Mesenteric fat pad (tissue), 1 donor: ENCODE results near the gene MTARC1. TPM values are rescaled to one million over a fixed set of nuclear protein-coding genes. Genes with fewer than 3 reads are reported as not detected.

Experiments used
- DNase-seq: peaks from one replicate; pipeline ENCODE4 v3.0.0-alpha.2; 2020; ENCODE audit warnings: low spot score
- total RNA-seq: library from RNA; stranded (reverse); fragmentation: NEBNext Ultra II Directional; extraction: Animal tissue kit (Norgen Biotek cat#: 25700); gene quantifications from one replicate; pipeline ENCODE4 v1.2.1, GENCODE V29; 2021
- donor health status: DM: yes; HTN: yes; CAD: no.

MTARC1 gene
- total RNA-seq, 1 donor from 2014 or later = 539 TPM

DNA sequence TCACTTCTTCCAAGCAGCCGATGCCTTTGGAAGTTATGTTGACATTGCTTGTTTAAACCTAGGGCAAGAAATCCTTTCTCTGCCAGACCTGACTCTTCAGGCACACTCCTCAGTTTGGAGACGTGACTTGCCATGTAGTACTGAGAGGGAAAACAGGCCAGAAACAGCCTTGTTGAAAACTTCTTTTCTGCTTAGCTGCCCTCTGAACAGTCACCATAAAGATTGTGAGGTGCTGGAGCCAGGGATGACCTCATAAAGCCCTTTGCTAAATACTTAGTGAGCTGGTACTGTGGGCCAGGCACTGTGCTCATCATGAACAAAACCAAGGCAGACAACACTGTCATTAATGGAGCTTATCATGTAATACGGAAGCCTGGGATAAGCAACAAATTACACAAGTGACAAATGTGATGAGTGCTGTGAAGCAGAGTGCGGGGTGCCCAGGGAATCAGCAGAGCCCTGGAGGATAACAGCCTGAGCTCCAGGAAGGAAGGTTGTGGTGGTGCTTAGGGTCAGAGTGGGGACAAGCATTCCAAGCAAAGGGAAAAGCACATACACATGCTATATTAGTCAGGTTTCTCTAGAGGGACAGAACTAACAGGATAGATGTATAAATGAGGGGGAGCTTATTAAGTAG is 42.4 kb downstream of the MTARC1 start:
- no peak for DNase-seq

GRCh38 chr1:220833436-220833835 is 46.7 kb downstream of the MTARC1 start:
- no peak for DNase-seq

DNA sequence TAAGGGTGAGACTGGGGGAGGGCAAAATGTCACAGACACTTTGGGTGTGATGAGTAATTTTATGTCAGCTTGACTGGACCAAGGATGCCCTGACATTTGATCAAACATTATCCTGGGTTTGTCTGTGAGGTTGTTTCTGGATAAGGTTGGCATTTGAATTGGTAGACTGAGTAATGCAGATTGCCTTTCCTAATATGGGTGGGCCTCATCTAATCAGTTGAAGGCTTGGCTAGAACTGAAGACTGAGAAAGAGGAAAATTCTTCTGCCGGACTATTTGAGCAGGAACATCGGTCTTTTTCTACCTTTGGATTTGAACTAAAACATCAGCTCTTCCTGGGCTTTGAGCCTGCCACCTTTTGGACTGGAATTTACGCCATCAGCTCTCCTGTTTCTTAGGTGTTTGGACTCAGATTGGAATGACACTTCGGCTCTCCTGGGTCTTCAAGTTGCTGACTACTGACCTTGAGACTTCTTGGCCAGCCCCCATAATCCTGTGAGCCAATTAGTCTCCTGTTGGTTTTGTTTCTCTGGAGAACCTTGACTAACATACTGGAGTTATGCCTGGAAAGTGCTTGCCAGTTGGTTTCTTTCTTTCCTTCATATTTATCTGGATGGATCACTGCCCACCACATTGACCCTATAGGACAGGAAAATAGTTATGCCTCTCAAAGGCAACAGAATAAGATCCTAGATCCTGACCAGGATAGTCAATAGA is 47.6 kb downstream of the MTARC1 start:
- no peak for DNase-seq

Other genes starting within 250 kb of the MTARC1 start
- gene C1orf115, start 96.5 kb upstream of the MTARC1 start, total RNA-seq = 28.5 TPM
- 45.2 TPM for gene MTARC2, start 38.6 kb upstream of the MTARC1 start, total RNA-seq
- gene HLX, start 92.5 kb downstream of the MTARC1 start, total RNA-seq = 37.2 TPM